GM18520 (cell line): ENCODE results near the gene ZSCAN10.

ENCODE experiments used
- ATAC-seq: cut with Tn5 transposase; IDR thresholded peaks from one replicate; pipeline ENCODE4 v1.9.1; 2021; ENCODE audit not compliant: unreplicated experiment

ZSCAN10 gene

GRCh38 chr16:3049921-3050481 lies 49.1 kb downstream of the ZSCAN10 start:
- ATAC-seq = no peak

DNA sequence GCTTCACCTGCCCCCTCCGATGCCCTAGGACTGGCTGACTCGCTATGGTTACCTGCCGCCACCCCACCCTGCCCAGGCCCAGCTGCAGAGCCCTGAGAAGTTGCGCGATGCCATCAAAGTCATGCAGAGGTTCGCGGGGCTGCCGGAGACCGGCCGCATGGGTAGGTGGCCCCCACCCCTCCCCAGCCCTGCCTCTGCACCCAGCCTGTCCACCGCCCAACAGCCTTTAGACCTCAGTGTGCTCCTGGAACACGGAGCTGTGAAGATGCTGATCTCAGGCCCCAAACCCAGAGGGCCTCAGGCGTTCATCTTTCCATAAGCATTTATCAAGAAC lies 51.7 kb downstream of the ZSCAN10 start:
- no peak for ATAC-seq

DNA sequence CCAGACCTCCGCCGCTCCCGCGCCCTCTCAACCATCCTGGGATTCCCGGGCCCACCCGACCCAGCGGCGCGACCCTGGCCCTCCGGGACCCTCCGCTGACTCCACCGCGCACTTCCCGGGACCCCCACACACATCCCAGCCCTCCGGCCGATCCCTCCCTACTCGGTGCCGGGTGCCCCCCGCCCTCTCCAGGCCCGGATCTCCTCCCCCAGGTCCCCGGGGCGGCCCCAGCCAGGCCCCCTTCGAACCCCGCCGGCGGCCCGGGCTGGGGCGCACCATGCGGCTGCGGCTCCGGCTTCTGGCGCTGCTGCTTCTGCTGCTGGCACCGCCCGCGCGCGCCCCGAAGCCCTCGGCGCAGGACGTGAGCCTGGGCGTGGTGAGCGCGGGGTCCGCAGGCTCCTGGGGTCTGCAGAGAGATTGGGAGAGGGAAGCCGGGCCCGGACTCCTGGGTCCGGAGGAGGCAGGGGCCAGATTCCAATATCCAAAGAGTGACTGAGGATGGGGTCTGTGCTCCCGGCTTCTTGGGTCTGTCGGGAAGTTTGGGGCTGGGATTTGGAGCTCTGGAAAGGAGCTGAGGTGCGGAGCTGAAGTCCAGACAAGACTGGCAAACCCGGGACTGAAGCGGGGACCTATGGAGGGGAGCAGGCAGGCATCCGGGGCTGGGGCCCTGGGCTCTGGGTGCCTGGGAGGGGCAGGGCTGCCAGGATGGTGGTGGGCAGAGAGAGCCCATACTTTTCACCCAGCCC lies 52.3 kb downstream of the ZSCAN10 start:
- ATAC-seq = no peak

DNA sequence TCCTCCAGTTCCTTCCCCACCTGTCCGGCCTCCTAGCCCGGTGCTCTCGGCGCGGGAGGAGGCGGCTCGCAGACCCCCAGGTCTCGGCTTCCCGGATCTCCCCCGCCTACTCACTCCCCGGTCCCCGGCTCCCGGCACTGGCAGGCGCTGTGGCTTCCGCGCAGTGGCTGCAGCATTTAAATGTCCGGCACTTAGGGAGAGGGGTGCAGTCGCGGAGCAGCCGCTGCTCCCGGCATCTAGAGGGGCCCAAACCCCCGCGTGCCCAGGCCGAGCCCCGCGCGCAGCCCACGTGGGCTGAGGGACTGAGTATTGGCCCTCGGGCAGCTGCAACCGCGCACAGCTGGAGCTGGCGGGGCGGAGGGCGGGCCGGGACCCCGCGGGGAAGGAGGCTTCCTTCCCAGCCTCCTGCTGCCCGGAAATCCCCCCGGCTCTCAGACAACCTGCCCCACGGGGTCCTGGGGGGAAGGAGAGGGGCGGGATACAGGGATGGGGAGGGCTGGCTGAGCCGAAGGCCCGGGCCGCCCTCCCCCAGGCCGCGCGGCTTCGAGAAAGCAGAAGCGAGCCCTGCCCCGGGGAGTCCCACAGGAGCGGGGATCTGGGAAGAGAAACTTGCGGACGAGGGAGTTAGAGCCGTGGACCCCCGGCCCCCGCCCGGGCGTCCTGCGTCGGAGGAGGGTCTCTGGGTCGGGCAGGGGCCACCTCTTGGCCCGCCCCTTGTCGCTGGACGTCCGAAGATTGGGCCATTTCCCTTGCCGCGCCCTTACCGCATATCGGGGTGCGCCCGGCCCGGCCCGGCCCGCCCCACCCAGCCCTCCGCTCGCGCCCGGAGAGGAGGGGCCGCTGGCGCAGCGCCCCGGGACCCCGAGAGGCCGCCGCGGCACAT lies 53.1 kb downstream of the ZSCAN10 start, which contains the start of gene MMP25:
TSS of gene MMP25 (plus strand) at position 804 of the 883 bp plus-strand sequence. CDS start 357 bp downstream, outside the sequence.
- ATAC-seq = no peak

GRCh38 chr16:3044708-3045107 lies 54.4 kb downstream of the ZSCAN10 start:
- no peak for ATAC-seq

DNA sequence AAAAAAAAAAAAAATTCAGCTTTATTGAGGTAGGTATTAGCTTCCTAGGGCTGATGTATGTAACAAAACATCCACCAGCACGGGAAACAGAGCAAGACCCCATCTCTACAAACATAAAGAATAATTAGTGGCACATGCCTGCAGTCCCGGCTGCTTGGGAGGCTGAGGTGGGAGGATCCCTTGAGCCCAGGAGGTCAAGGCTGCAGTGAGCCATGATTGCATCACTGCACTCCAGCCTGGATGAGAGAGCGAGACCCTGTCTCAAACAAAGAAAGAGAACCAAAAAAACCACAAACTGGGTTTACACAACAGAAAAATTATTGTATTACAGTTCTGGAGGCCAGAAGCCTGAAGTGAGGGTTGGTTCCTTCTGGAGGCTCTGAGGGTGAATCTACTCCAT lies 56.7 kb downstream of the ZSCAN10 start:
- no peak for ATAC-seq

GRCh38 chr16:3038896-3039295 lies 60.2 kb downstream of the ZSCAN10 start:
- ATAC-seq = no peak
